ENCODE results near the gene OVCA2. TPM values are rescaled to one million over a fixed set of nuclear protein-coding genes. Genes with fewer than 3 reads are reported as not detected.

The OVCA2 gene
- polyA plus RNA-seq, 1 experiment: 56.7 TPM

DNA sequence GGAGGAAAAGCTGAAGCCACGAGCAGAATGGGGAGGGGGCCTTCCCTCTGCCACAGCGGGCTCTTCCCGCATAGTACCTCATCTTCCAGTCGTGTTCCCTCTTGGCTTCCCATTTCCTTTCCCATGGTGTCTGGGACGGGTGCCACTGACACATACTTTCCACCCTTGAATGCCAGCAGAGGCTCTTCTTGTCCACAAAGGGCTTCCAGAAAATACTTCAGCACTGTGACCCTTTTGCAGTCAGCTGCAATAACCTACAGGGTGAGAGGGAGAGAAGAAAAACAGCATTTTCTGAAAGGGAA lies 43.8 kb downstream of the OVCA2 start:
- Histone ChIP-seq H3K27me3 (ENCODE audit: control insufficient read depth, insufficient read depth, low read length) (no peaks in the 10 kb centered on the region), H3K36me3 (ENCODE audit: control insufficient read depth, insufficient read depth, low read length) (peaks cover 8% of the 10 kb centered on the region), H3K4me3 (ENCODE audit: low read depth, low read length) (no peak overlapping the region)
- no peak for TF ChIP-seq CTCF (IDR thresholded peaks at IDR 0.05; ENCODE audit: insufficient read depth, low read depth, low read length)
- ChIA-PET CTCF (interaction anchor here (0.9 to 6.9 kb wide), 8 partner anchors 10 to 146 kb away, joined by 3 to 41 read pairs (median 4); partner anchors contain the start of gene HIC1), POLR2A (no interaction called here)
- DNase-seq (ENCODE audit: low read depth): no peak

DNA sequence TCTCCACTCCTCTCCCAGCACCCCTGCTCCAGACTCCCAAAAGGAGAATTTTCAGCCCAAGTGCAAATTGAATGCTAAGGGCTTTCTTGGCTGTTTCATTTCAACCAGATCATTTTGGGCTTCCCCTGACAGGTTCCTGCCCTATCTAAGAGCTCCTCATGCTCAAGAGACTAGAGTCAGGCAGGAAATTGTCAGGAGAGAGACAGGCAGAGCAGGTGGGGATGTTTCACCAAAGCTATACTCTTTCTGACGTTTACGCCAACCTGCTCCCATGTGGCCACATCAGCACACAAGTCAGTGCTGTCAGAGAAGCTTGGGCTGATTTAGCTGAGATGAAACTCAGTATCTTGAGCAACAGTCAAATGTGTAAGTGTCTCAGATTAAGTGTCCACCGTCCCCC lies 44.5 kb downstream of the OVCA2 start:
- Histone ChIP-seq H3K27me3 (ENCODE audit: control insufficient read depth, insufficient read depth, low read length) (no peaks in the 10 kb centered on the region), H3K4me3 (ENCODE audit: low read depth, low read length) (no peak overlapping the region), H3K36me3 (ENCODE audit: control insufficient read depth, insufficient read depth, low read length) (peaks cover 4% of the 10 kb centered on the region)
- TF ChIP-seq CTCF (IDR thresholded peaks at IDR 0.05; ENCODE audit: insufficient read depth, low read depth, low read length): no peak
- CTCF ChIA-PET: interaction anchor here (0.8 to 6.9 kb wide), 8 partner anchors 12 to 158 kb away, joined by 3 to 41 read pairs (median 5); partner anchors contain the start of gene HIC1
- no peak for DNase-seq (ENCODE audit: low read depth)
- POLR2A ChIA-PET: no interaction called here

- no peak overlapping the region for H3K4me3 ChIP-seq (ENCODE audit: low read depth, low read length)
- TF ChIP-seq CTCF (IDR thresholded peaks at IDR 0.05; ENCODE audit: insufficient read depth, low read depth, low read length): no peak
- peaks cover 4% of the 10 kb centered on the region; the same call in 1 of the 2 replicates for H3K36me3 ChIP-seq (ENCODE audit: control insufficient read depth, insufficient read depth, low read length)
- ChIA-PET CTCF (interaction anchor here (1.0 to 3.8 kb wide), 5 partner anchors 16 to 157 kb away, joined by 3 to 40 read pairs (median 6); partner anchors contain the start of gene HIC1), POLR2A (no interaction called here)
- no peaks in the 10 kb centered on the region for H3K27me3 ChIP-seq (ENCODE audit: control insufficient read depth, insufficient read depth, low read length)
- no peak for DNase-seq (ENCODE audit: low read depth)
Measured at GRCh38 chr17:2087597-2088211, 45.9 kb downstream of the OVCA2 start.

- ChIA-PET CTCF (interaction anchor here (0.6 to 3.8 kb wide), 9 partner anchors 10 to 183 kb away, joined by 3 to 40 read pairs (median 3); partner anchors contain the start of gene HIC1), POLR2A (no interaction called here)
- no peaks in the 10 kb centered on the region for H3K27me3 ChIP-seq (ENCODE audit: control insufficient read depth, insufficient read depth, low read length)
- peak overlapping the region; percentile 33 for H3K4me3 ChIP-seq (ENCODE audit: low read depth, low read length)
- DNase-seq (ENCODE audit: low read depth): no peak
- no peak for TF ChIP-seq CTCF (IDR thresholded peaks at IDR 0.05; ENCODE audit: insufficient read depth, low read depth, low read length)
- peaks cover 3% of the 10 kb centered on the region for H3K36me3 ChIP-seq (ENCODE audit: control insufficient read depth, insufficient read depth, low read length)
Measured at GRCh38 chr17:2089021-2089422, 47.2 kb downstream of the OVCA2 start.

DNA sequence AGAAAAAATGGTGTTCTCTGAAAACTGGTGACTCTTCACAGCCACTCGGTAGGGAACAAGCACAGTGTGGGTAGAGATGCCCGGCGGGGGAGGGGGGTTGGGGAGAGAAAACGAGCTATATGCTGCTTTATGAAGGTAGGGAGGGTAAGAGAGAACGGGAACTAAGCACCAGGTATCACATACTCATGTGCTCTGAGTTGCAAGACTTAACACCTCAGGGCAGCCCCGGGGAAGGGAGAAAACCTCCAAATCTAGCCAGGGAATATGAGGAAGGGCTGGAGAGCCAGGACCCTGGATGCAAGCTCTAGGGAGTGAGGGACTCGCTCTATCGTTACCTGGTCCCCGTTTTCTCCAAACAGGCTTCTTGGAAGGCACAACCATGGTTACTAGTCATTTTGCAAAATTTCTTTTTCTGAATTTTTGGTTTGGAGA lies 48.4 kb downstream of the OVCA2 start:
- ChIA-PET CTCF (interaction anchor here (0.6 to 3.8 kb wide), 10 partner anchors 9 to 154 kb away, joined by 3 to 40 read pairs (median 4); partner anchors contain the start of gene HIC1), POLR2A (no interaction called here)
- H3K4me3 ChIP-seq (ENCODE audit: low read depth, low read length): no peak overlapping the region
- DNase-seq (ENCODE audit: low read depth): no peak
- no peaks in the 10 kb centered on the region for H3K27me3 ChIP-seq (ENCODE audit: control insufficient read depth, insufficient read depth, low read length)
- H3K36me3 ChIP-seq (ENCODE audit: control insufficient read depth, insufficient read depth, low read length): peaks cover 2% of the 10 kb centered on the region; the same call in 1 of the 2 replicates
- no peak for TF ChIP-seq CTCF (IDR thresholded peaks at IDR 0.05; ENCODE audit: insufficient read depth, low read depth, low read length)
